ENCODE data around the gene GABPB2. TPM values are rescaled to one million over a fixed set of nuclear protein-coding genes. Genes with fewer than 3 reads are reported as not detected.

The GABPB2 gene
- total RNA-seq, 1 experiment from 2014 or later = 9.2 TPM

- in situ Hi-C loops (cut with HindIII; ENCODE audit: low pct_unique_long_range_greater_than_20kb, low sequenced_read_pairs) = no loop called here
- no peak for DNase-seq (ENCODE audit: low read depth)
Measured at GRCh38 chr1:151124763-151125403, 54.3 kb downstream of the GABPB2 start.

GRCh38 chr1:151128800-151129199 lies 58.2 kb downstream of the GABPB2 start:
- no peak for DNase-seq (ENCODE audit: low read depth)
- in situ Hi-C loops (cut with HindIII; ENCODE audit: low pct_unique_long_range_greater_than_20kb, low sequenced_read_pairs) = no loop called here

GRCh38 chr1:151130987-151131586 lies 60.5 kb downstream of the GABPB2 start:
- in situ Hi-C loops (cut with HindIII; ENCODE audit: low pct_unique_long_range_greater_than_20kb, low sequenced_read_pairs) = no loop called here
- no peak for DNase-seq (ENCODE audit: low read depth)

- in situ Hi-C loops (cut with HindIII; ENCODE audit: low pct_unique_long_range_greater_than_20kb, low sequenced_read_pairs) = no loop called here
- no peak for DNase-seq (ENCODE audit: low read depth)
Measured at GRCh38 chr1:151131701-151132334, 61.3 kb downstream of the GABPB2 start.

GRCh38 chr1:151132335-151133017 lies 61.9 kb downstream of the GABPB2 start:
- no peak for DNase-seq (ENCODE audit: low read depth)
- in situ Hi-C loops (cut with HindIII; ENCODE audit: low pct_unique_long_range_greater_than_20kb, low sequenced_read_pairs) = no loop called here

- DNase-seq (ENCODE audit: low read depth) = no peak
- in situ Hi-C loops (cut with HindIII; ENCODE audit: low pct_unique_long_range_greater_than_20kb, low sequenced_read_pairs) = no loop called here
Measured at GRCh38 chr1:151133018-151133806, 62.7 kb downstream of the GABPB2 start.

GRCh38 chr1:151134396-151134795 lies 63.8 kb downstream of the GABPB2 start:
- DNase-seq (ENCODE audit: low read depth) = no peak
- in situ Hi-C loops (cut with HindIII; ENCODE audit: low pct_unique_long_range_greater_than_20kb, low sequenced_read_pairs) = no loop called here

- in situ Hi-C loops (cut with HindIII; ENCODE audit: low pct_unique_long_range_greater_than_20kb, low sequenced_read_pairs) = no loop called here
- no peak for DNase-seq (ENCODE audit: low read depth)
Measured at GRCh38 chr1:151134991-151135390, 64.4 kb downstream of the GABPB2 start.

- DNase-seq (ENCODE audit: low read depth) = no peak
- in situ Hi-C loops (cut with HindIII; ENCODE audit: low pct_unique_long_range_greater_than_20kb, low sequenced_read_pairs) = no loop called here
Measured at GRCh38 chr1:151135433-151136385, 65.1 kb downstream of the GABPB2 start.

GRCh38 chr1:151137789-151138188 lies 67.2 kb downstream of the GABPB2 start:
- DNase-seq (ENCODE audit: low read depth) = no peak
- in situ Hi-C loops (cut with HindIII; ENCODE audit: low pct_unique_long_range_greater_than_20kb, low sequenced_read_pairs) = no loop called here

GRCh38 chr1:151142411-151143056 lies 72.0 kb downstream of the GABPB2 start:
- DNase-seq (ENCODE audit: low read depth) = no peak
- in situ Hi-C loops (cut with HindIII; ENCODE audit: low pct_unique_long_range_greater_than_20kb, low sequenced_read_pairs) = no loop called here

GRCh38 chr1:151143057-151143435 lies 72.5 kb downstream of the GABPB2 start:
- DNase-seq (ENCODE audit: low read depth) = no peak
- in situ Hi-C loops (cut with HindIII; ENCODE audit: low pct_unique_long_range_greater_than_20kb, low sequenced_read_pairs) = no loop called here

- in situ Hi-C loops (cut with HindIII; ENCODE audit: low pct_unique_long_range_greater_than_20kb, low sequenced_read_pairs) = no loop called here
- no peak for DNase-seq (ENCODE audit: low read depth)
Measured at GRCh38 chr1:151143986-151144385, 73.4 kb downstream of the GABPB2 start.

- in situ Hi-C loops (cut with HindIII; ENCODE audit: low pct_unique_long_range_greater_than_20kb, low sequenced_read_pairs) = no loop called here
- DNase-seq (ENCODE audit: low read depth) = no peak
Measured at GRCh38 chr1:151144474-151145303, 74.1 kb downstream of the GABPB2 start.

- DNase-seq (ENCODE audit: low read depth) = no peak
- in situ Hi-C loops (cut with HindIII; ENCODE audit: low pct_unique_long_range_greater_than_20kb, low sequenced_read_pairs) = no loop called here
Measured at GRCh38 chr1:151145304-151146071, 74.9 kb downstream of the GABPB2 start.

- DNase-seq (ENCODE audit: low read depth) = no peak
- in situ Hi-C loops (cut with HindIII; ENCODE audit: low pct_unique_long_range_greater_than_20kb, low sequenced_read_pairs) = no loop called here
Measured at GRCh38 chr1:151146072-151146411, 75.5 kb downstream of the GABPB2 start.
